Heart right ventricle (tissue), 16 donors: Measurements from ENCODE around the gene ELAVL1. TPM values are rescaled to one million over a fixed set of nuclear protein-coding genes. Genes with fewer than 3 reads are reported as not detected.

Experiments
- ATAC-seq, 8 donors: fragments of 200-7000 bp; cut with Tn5 transposase; one replicate each; pipeline ENCODE4 v1.9.1; 2020; ENCODE audit warnings: mild to moderate bottlenecking in 8 of 8, moderate library complexity in 8 of 8, moderate number of reproducible peaks in 1 of 8
- DNase-seq, 2 donors: peaks; one replicate each; pipeline ENCODE4 v3.0.0-alpha.2; 2020
- H3K27ac ChIP-seq, 10 donors: fragments of 200-600 bp; sonication (generic) in 2 of 10; one replicate each; pipeline versions ENCODE4 v1.5.0 to v1.8.0; 2020 to 2022; ENCODE audit warnings: mild to moderate bottlenecking in 3 of 10
- H3K27me3 ChIP-seq, 7 donors: fragments of 200-600 bp; one replicate each; pipeline ENCODE4 v1.8.0; 2021 to 2022; ENCODE audit warnings: mild to moderate bottlenecking in 2 of 7
- H3K36me3 ChIP-seq, 9 donors: fragments of 200-600 bp; sonication (generic) in 1 of 9; one replicate each; pipeline versions ENCODE4 v1.5.0 to v1.8.0; 2020 to 2022; ENCODE audit warnings: mild to moderate bottlenecking in 2 of 9
- H3K4me1 ChIP-seq, 9 donors: fragments of 200-600 bp; sonication (generic) in 1 of 9; one replicate each; pipeline versions ENCODE4 v1.5.0 to v1.8.0; 2020 to 2022; ENCODE audit warnings: mild to moderate bottlenecking in 4 of 9
- H3K4me3 ChIP-seq, 10 donors: fragments of 200-600 bp; sonication (generic) in 2 of 10; one replicate each; pipeline versions ENCODE4 v1.5.0 to v1.8.0; 2020 to 2022; ENCODE audit warnings: mild to moderate bottlenecking in 7 of 10, moderate library complexity in 2 of 10
- H3K9me3 ChIP-seq, 11 donors: fragments of 200-600 bp in 10 of 11; sonication (generic) in 2 of 11; one replicate each; pipeline versions ENCODE4 v1.5.0 to v1.8.0; 2013 to 2022; ENCODE audit warnings: mild to moderate bottlenecking in 2 of 11, control low read depth in 1 of 11, moderate library complexity in 1 of 11
- CTCF ChIP-seq, 9 donors: fragments of 200-600 bp; sonication (generic) in 2 of 9; IDR thresholded peaks; one replicate each; pipeline versions ENCODE4 v1.5.0 to v1.8.0; 2021 to 2022; ENCODE audit warnings: antibody characterized with exemption in 9 of 9, mild to moderate bottlenecking in 5 of 9, moderate library complexity in 1 of 9
- WGBS, 2 donors: extraction: QIAGEN DNeasy Blood & Tissue Kit; methylation state at CpG; one replicate each; pipeline ENCODE4 v1.1.7; 2013; ENCODE audit warnings: inconsistent platforms in 1 of 2; 5-methylcytosine and 5-hydroxymethylcytosine counted together
- intact Hi-C, 10 donors: fragments of 100-400 bp; cut with DNase I; formaldehyde crosslinking; loops; one replicate each; pipeline versions ENCODE4 v1.11.1 to v1.14.2; 2022
- polyA plus RNA-seq, 2 donors: library from polyadenylated mRNA; stranded (reverse); fragments of 200-250 nt; gene quantifications; one replicate each; pipeline ENCODE4 v1.2.3, GENCODE V29; 2013
- total RNA-seq, 10 donors: library from RNA; stranded (reverse); fragmentation: NEBNext Ultra II Directional in 3 of 10; extraction: Animal tissue kit (Norgen Biotek cat#: 25700) in 3 of 10; gene quantifications; one replicate each; pipeline versions ENCODE4 v1.2.1 to v1.2.4, GENCODE V29; 2021 to 2023
- donor health status: Arrhythmogenic right ventricular cardiomyopathy.
- donor health status: ischemic (EF 13 %, LVEDD 7.1; RV severe dilation, severe dysfunction).
- donor health status: healthy with polysubstance abuse.
- donor health status: DM: no; HTN: yes; CAD: no.
- donor health status: DM: no; HTN: no; CAD: no.
- donor health status: ischemic (EF 25% LVEDD 6.9; RV normal size, moderate dysfunction).
- donor health status: ischemic (EF 25% LVEDD 5.7; RV mildly dilated, moderate dysfunction).
- donor health status: healthy.
- donor health status: DM: yes; HTN: yes; CAD: no.
- donor health status: Ischemic cardiomyopathy.
- donor health status: ischemic (EF 35%, LVEDD 5.7; RV mildly dilated, moderate dysfunction).
- donor health status: nonischemic (EF 11% LVEDD 7.7; RV severe dilation, severe dysfunction).
- donor health status: DM: yes; HTN: yes; CAD: no.
- donor health status: PGD.
- donor health status: ischemic (EF 29% LVEDD 5.4; RV normal size, mild dysfunction).
- donor health status: nonischemic (EF 23%, LVEDD 6.1; RV moderate dilation, normal function).

The ELAVL1 gene
- total and polyA plus RNA-seq, 12 donors, result 11.6 to 60.1 (median 54.4) TPM

GRCh38 chr19:7999376-7999775 is 6.1 kb downstream of the ELAVL1 start:
- TF ChIP-seq CTCF (IDR thresholded peaks at IDR 0.05), result no peak

GRCh38 chr19:7997809-7998480 is 7.5 kb downstream of the ELAVL1 start:
- H3K4me3 ChIP-seq, result no peak overlapping the region
- intact Hi-C loops, result no loop called here
- peaks cover 22 to 73% (median 53%) of the 10 kb centered on the region in 9 donors for H3K4me1 ChIP-seq
- peaks cover 0 to 15% (median 0%) of the 10 kb centered on the region in 9 donors for H3K36me3 ChIP-seq
- no peaks in the 10 kb centered on the region for H3K27me3 ChIP-seq
- 63 to 65% methylated on average over 12 of the region's 12 CpGs for WGBS, 2 donors
- ATAC-seq (no peak), DNase-seq (no peak)
- peak overlapping the region in 1 of 10 donors; percentile 13 for H3K27ac ChIP-seq
- H3K9me3 ChIP-seq, result no peaks in the 10 kb centered on the region
- no peak for TF ChIP-seq CTCF (IDR thresholded peaks at IDR 0.05)

More at GRCh38 chr19:7999376-7999775, 6.1 kb downstream of the ELAVL1 start:
- 95% methylated on average over 4 of the region's 4 CpGs for WGBS, 2 donors
- peaks cover 25 to 73% (median 60%) of the 10 kb centered on the region in 9 donors for H3K4me1 ChIP-seq
- intact Hi-C loops, result no loop called here
- H3K4me3 ChIP-seq, result no peak overlapping the region
- H3K27me3 ChIP-seq, result no peaks in the 10 kb centered on the region
- no peak for ATAC-seq
- DNase-seq, result no peak
- peaks cover 0 to 15% (median 0%) of the 10 kb centered on the region in 9 donors for H3K36me3 ChIP-seq
- no peak overlapping the region for H3K27ac ChIP-seq
- no peaks in the 10 kb centered on the region for H3K9me3 ChIP-seq

- no peak for ATAC-seq
- intact Hi-C loops, result no loop called here
- WGBS, 2 donors, result 79 to 97% methylated on average over 3 of the region's 3 CpGs
Measured at GRCh38 chr19:7996883-7997282, 8.6 kb downstream of the ELAVL1 start.

GRCh38 chr19:7995810-7996158 is 9.7 kb downstream of the ELAVL1 start:
- intact Hi-C loops, result no loop called here
- Histone ChIP-seq H3K36me3 (peaks cover 0 to 36% (median 10%) of the 10 kb centered on the region in 9 donors), H3K27me3 (no peaks in the 10 kb centered on the region), H3K27ac (no peak overlapping the region), H3K4me3 (no peak overlapping the region), H3K9me3 (no peaks in the 10 kb centered on the region), H3K4me1 (peaks cover 4 to 58% (median 35%) of the 10 kb centered on the region in 9 donors)
- 95 to 99% methylated on average over 3 of the region's 3 CpGs for WGBS, 2 donors
- no peak for ATAC-seq
- no peak for TF ChIP-seq CTCF (IDR thresholded peaks at IDR 0.05)
- DNase-seq, result no peak

More at GRCh38 chr19:7996883-7997282, 8.6 kb downstream of the ELAVL1 start:
- Histone ChIP-seq H3K4me1 (peaks cover 15 to 69% (median 45%) of the 10 kb centered on the region in 9 donors), H3K27me3 (no peaks in the 10 kb centered on the region), H3K4me3 (no peak overlapping the region), H3K9me3 (no peaks in the 10 kb centered on the region), H3K36me3 (peaks cover 0 to 25% (median 2%) of the 10 kb centered on the region in 9 donors), H3K27ac (no peak overlapping the region)
- TF ChIP-seq CTCF (IDR thresholded peaks at IDR 0.05), result no peak
- no peak for DNase-seq
